HepG2 (cell line): ENCODE measurements around the gene RASAL3. TPM values are rescaled to one million over a fixed set of nuclear protein-coding genes. Genes with fewer than 3 reads are reported as not detected.

Experiments used
- CAMTA2 ChIP-seq: sonication (generic); formaldehyde crosslinking; IDR thresholded peaks from 2 replicates; pipeline ENCODE4 v1.4.0; 2020; ENCODE audit warnings: mild to moderate bottlenecking, missing genetic modification reagents, borderline replicate concordance
- ELF4 ChIP-seq: sonication (generic); formaldehyde crosslinking; IDR thresholded peaks from 2 replicates; pipeline ENCODE4 v1.5.0; 2020; ENCODE audit warnings: missing genetic modification reagents, mild to moderate bottlenecking, moderate library complexity, borderline replicate concordance
- HNF4A ChIP-seq: sonication (generic); formaldehyde crosslinking; IDR thresholded peaks from 2 replicates; pipeline ENCODE4 v1.4.0; 2020; ENCODE audit warnings: missing genetic modification reagents
- HNF4G ChIP-seq, 2 experiments: sonication (generic) in 1 of 2; formaldehyde crosslinking in 1 of 2; IDR thresholded peaks; 2 replicates each; pipeline versions ENCODE4 v1.4.0 to v1.6.1; 2011 to 2020; ENCODE audit warnings: borderline replicate concordance in 2 of 2, low read depth in 2 of 2, mild to moderate bottlenecking in 2 of 2, low read length in 1 of 2, missing genetic modification reagents in 1 of 2, moderate library complexity in 1 of 2
- IRX3 ChIP-seq: sonication (generic); formaldehyde crosslinking; IDR thresholded peaks from 2 replicates; pipeline ENCODE4 v1.8.1; 2023; ENCODE audit warnings: mild to moderate bottlenecking, low read depth, missing genetic modification reagents, borderline replicate concordance
- SMARCC2 ChIP-seq: fragments of 450-650 bp; IDR thresholded peaks from 2 replicates; pipeline ENCODE4 v1.6.1; 2017; ENCODE audit warnings: antibody characterized with exemption, mild to moderate bottlenecking
- SOX6 ChIP-seq, 2 experiments: fragments of 450-650 bp in 1 of 2; sonication (generic) in 1 of 2; formaldehyde crosslinking in 1 of 2; IDR thresholded peaks; 2 replicates each; pipeline versions ENCODE4 v1.4.0 to v1.6.1; 2017 to 2020; ENCODE audit warnings: antibody characterized with exemption in 1 of 2, mild to moderate bottlenecking in 1 of 2, missing genetic modification reagents in 1 of 2
- YEATS4 ChIP-seq: sonication (generic); formaldehyde crosslinking; IDR thresholded peaks from 2 replicates; pipeline ENCODE4 v1.4.0; 2020; ENCODE audit warnings: missing genetic modification reagents, borderline replicate concordance
- YY1 ChIP-seq: IDR thresholded peaks from 2 replicates; pipeline ENCODE4 v1.6.1; 2011; ENCODE audit warnings: low read length, low read depth, moderate library complexity, mild to moderate bottlenecking; ENCODE audit not compliant: insufficient read depth, insufficient replicate concordance
- ZNF10 ChIP-seq: sonication (generic); formaldehyde crosslinking; IDR thresholded peaks from 2 replicates; pipeline ENCODE4 v1.4.0; 2020; ENCODE audit warnings: mild to moderate bottlenecking, low read depth, missing genetic modification reagents, borderline replicate concordance
- ZNF30 ChIP-seq: sonication (generic); formaldehyde crosslinking; IDR thresholded peaks from 2 replicates; pipeline ENCODE4 v1.5.0; 2020; ENCODE audit warnings: mild to moderate bottlenecking, missing genetic modification reagents
- ZNF614 ChIP-seq: IDR thresholded peaks from 2 replicates; pipeline ENCODE4 v1.6.1; 2018; ENCODE audit warnings: missing biosample characterization, missing genetic modification reagents, inconsistent platforms, borderline replicate concordance
- ZNF672 ChIP-seq: sonication (generic); formaldehyde crosslinking; IDR thresholded peaks from 2 replicates; pipeline ENCODE4 v1.8.1; 2022; ENCODE audit warnings: missing genetic modification reagents
- ZNF713 ChIP-seq: sonication (generic); formaldehyde crosslinking; IDR thresholded peaks from 2 replicates; pipeline ENCODE4 v1.4.0; 2020; ENCODE audit warnings: mild to moderate bottlenecking, missing genetic modification reagents
- ZNF747 ChIP-seq: sonication (generic); formaldehyde crosslinking; IDR thresholded peaks from 2 replicates; pipeline ENCODE4 v1.8.1; 2023; ENCODE audit warnings: missing genetic modification reagents, mild to moderate bottlenecking, borderline replicate concordance
- polyA plus RNA-seq, 8 experiments: library from polyadenylated mRNA; depleted of rRNA in 3 of 8; stranded (reverse) in 7 of 8; unstranded in 1 of 8; fragments of >200 nt; fragmentation: Illumina TruSeq in 4 of 8; extraction: Trizol in 4 of 8; gene quantifications; 2 replicates each; pipeline versions ENCODE4 v1.2.1 to v1.2.3, GENCODE V29; 2011 to 2016; ENCODE audit warnings: low read depth in 4 of 8, missing spikeins in 1 of 8, mixed read lengths in 1 of 8; ENCODE audit not compliant: insufficient read depth in 1 of 8
- total RNA-seq, 5 experiments: library from RNA; depleted of rRNA; stranded (reverse); fragments of >200 nt; fragmentation: Illumina TruSeq; extraction: Trizol; gene quantifications; 2 replicates each; pipeline ENCODE4 v1.2.3, GENCODE V29; 2016; ENCODE audit warnings: low read depth in 1 of 5
- TF ChIP-seq, protein P1 (sequence below): sonication (generic); formaldehyde crosslinking; IDR thresholded peaks from 2 replicates; pipeline ENCODE4 v1.8.0; 2022; ENCODE audit warnings: low read depth, missing genetic modification reagents
- TF ChIP-seq, protein P2 (sequence below): sonication (generic); formaldehyde crosslinking; IDR thresholded peaks from 2 replicates; pipeline ENCODE4 v1.8.1; 2022; ENCODE audit warnings: mild to moderate bottlenecking, missing genetic modification reagents
- TF ChIP-seq, protein P3 (sequence below), 2 experiments: fragments of 450-650 bp in 1 of 2; sonication (generic) in 1 of 2; formaldehyde crosslinking; IDR thresholded peaks; 2 replicates each; pipeline versions ENCODE4 v1.5.0 to v1.8.0; 2020 to 2022; ENCODE audit warnings: mild to moderate bottlenecking in 1 of 2, missing genetic modification reagents in 1 of 2
- TF ChIP-seq, protein P4 (sequence below): sonication (generic); formaldehyde crosslinking; IDR thresholded peaks from 2 replicates; pipeline ENCODE4 v1.8.1; 2023; ENCODE audit warnings: mild to moderate bottlenecking, missing genetic modification reagents
- TF ChIP-seq, protein P5 (sequence below): sonication (generic); formaldehyde crosslinking; IDR thresholded peaks from 2 replicates; pipeline ENCODE4 v1.5.1; 2020; ENCODE audit warnings: mild to moderate bottlenecking, missing genetic modification reagents, moderate library complexity

RASAL3 gene
- total and polyA plus RNA-seq, 2 of the 13 experiments (the other 11 are each of a cell fraction or from before 2014, with no cell fraction given): not detected

DNA sequence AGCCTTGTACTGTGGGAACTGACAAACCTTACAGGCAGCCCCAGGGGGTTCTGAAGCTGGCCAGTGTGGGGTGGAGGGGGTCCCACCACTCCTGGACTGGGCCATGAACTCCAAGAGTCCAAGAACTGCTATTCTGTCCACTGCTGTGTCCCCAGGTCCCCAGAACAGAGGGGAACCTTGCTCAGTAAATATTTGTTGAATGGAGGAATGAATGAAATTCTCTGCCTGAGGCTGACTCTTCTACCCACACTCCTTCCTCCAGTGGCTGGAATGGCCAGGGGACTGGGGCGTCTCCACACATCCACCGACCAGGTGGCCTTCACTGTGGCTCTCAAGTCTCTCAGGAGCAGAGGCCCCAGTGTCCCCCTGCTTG is 26.2 kb downstream of the RASAL3 start (continued):
- TF ChIP-seq, protein P1, sequence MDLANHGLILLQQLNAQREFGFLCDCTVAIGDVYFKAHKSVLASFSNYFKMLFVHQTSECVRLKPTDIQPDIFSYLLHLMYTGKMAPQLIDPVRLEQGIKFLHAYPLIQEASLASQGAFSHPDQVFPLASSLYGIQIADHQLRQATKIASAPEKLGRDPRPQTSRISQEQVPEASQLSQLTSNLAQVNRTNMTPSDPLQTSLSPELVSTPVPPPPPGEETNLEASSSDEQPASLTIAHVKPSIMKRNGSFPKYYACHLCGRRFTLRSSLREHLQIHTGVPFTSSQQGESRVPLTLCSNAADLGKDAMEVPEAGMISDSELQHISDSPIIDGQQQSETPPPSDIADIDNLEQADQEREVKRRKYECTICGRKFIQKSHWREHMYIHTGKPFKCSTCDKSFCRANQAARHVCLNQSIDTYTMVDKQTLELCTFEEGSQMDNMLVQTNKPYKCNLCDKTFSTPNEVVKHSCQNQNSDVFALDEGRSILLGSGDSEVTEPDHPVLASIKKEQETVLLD (CRISPR knock-in tag): no peak
- TF ChIP-seq YEATS4 (CRISPR knock-in tag) (no peak; the same call in 1 of the 2 replicates), ZNF10 (CRISPR knock-in tag) (no peak), ZNF614 (CRISPR knock-in tag) (0 out of 2 replicates have a peak, but pooled peaks have one; percentile 58), ZNF713 (no peak), YY1 (no peak), ZNF30 (no peak), ZNF672 (CRISPR knock-in tag) (no peak), HNF4A (CRISPR knock-in tag) (peak; percentile 74), CAMTA2 (CRISPR knock-in tag) (no peak), IRX3 (no peak), HNF4G (IDR thresholded peaks at IDR 0.05; ENCODE audit: borderline replicate concordance, low read depth, low read length) (peak; percentile 37; the same call in 1 of the 2 replicates), HNF4G (CRISPR knock-in tag; IDR thresholded peaks at IDR 0.05; ENCODE audit: borderline replicate concordance, low read depth) (no peak), SOX6 (IDR thresholded peaks at IDR 0.05) (no peak), SOX6 (CRISPR knock-in tag; IDR thresholded peaks at IDR 0.05) (peak; percentile 47; the same call in 1 of the 2 replicates), ZNF747 (CRISPR knock-in tag) (no peak), ELF4 (CRISPR knock-in tag) (no peak), SMARCC2 (no peak)
- TF ChIP-seq, protein P2, sequence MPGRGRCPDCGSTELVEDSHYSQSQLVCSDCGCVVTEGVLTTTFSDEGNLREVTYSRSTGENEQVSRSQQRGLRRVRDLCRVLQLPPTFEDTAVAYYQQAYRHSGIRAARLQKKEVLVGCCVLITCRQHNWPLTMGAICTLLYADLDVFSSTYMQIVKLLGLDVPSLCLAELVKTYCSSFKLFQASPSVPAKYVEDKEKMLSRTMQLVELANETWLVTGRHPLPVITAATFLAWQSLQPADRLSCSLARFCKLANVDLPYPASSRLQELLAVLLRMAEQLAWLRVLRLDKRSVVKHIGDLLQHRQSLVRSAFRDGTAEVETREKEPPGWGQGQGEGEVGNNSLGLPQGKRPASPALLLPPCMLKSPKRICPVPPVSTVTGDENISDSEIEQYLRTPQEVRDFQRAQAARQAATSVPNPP (CRISPR knock-in tag): no peak
- TF ChIP-seq, protein P3, sequence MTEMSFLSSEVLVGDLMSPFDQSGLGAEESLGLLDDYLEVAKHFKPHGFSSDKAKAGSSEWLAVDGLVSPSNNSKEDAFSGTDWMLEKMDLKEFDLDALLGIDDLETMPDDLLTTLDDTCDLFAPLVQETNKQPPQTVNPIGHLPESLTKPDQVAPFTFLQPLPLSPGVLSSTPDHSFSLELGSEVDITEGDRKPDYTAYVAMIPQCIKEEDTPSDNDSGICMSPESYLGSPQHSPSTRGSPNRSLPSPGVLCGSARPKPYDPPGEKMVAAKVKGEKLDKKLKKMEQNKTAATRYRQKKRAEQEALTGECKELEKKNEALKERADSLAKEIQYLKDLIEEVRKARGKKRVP (CRISPR knock-in tag; IDR thresholded peaks at IDR 0.05): no peak
- TF ChIP-seq, protein P4, sequence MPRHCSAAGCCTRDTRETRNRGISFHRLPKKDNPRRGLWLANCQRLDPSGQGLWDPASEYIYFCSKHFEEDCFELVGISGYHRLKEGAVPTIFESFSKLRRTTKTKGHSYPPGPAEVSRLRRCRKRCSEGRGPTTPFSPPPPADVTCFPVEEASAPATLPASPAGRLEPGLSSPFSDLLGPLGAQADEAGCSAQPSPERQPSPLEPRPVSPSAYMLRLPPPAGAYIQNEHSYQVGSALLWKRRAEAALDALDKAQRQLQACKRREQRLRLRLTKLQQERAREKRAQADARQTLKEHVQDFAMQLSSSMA (CRISPR knock-in tag): peak; percentile 30; the same call in 1 of the 2 replicates
- TF ChIP-seq, protein P5, sequence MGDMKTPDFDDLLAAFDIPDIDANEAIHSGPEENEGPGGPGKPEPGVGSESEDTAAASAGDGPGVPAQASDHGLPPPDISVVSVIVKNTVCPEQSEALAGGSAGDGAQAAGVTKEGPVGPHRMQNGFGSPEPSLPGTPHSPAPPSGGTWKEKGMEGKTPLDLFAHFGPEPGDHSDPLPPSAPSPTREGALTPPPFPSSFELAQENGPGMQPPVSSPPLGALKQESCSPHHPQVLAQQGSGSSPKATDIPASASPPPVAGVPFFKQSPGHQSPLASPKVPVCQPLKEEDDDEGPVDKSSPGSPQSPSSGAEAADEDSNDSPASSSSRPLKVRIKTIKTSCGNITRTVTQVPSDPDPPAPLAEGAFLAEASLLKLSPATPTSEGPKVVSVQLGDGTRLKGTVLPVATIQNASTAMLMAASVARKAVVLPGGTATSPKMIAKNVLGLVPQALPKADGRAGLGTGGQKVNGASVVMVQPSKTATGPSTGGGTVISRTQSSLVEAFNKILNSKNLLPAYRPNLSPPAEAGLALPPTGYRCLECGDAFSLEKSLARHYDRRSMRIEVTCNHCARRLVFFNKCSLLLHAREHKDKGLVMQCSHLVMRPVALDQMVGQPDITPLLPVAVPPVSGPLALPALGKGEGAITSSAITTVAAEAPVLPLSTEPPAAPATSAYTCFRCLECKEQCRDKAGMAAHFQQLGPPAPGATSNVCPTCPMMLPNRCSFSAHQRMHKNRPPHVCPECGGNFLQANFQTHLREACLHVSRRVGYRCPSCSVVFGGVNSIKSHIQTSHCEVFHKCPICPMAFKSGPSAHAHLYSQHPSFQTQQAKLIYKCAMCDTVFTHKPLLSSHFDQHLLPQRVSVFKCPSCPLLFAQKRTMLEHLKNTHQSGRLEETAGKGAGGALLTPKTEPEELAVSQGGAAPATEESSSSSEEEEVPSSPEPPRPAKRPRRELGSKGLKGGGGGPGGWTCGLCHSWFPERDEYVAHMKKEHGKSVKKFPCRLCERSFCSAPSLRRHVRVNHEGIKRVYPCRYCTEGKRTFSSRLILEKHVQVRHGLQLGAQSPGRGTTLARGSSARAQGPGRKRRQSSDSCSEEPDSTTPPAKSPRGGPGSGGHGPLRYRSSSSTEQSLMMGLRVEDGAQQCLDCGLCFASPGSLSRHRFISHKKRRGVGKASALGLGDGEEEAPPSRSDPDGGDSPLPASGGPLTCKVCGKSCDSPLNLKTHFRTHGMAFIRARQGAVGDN (CRISPR knock-in tag): peak; percentile 20; the same call in 1 of the 2 replicates
